Measurements from ENCODE around the gene GSTM2. TPM values are rescaled to one million over a fixed set of nuclear protein-coding genes. Genes with fewer than 3 reads are reported as not detected.

GSTM2 gene
- total RNA-seq, 2 experiments from 2014 or later = 106 to 107 TPM

DNA sequence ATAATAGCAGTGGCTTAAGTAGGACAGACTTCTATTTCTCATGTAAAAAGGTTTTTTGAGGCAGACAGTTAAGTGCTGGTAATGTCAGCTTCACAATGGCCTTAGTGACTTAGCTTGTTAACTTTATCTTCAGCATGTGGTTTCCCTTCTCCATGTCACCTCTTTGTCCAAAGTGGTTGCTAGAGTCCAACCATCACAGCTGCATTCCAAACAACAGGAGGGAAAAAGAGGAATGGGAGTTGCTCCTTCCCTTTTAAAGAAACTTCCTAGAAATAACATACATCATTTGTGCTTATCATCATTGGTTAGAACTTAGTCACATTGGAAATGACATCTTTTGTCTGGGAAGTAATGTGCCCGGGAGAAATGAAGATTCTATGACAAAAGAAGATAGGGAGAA lies 54.1 kb downstream of the GSTM2 start:
- POLR2A ChIA-PET = no interaction called here
- Mint-ChIP-seq H3K27ac (no peak overlapping the region), H3K4me1 (ENCODE audit: low read depth) (no peaks in the 10 kb centered on the region), H3K36me3 (ENCODE audit: low read depth) (no peaks in the 10 kb centered on the region), H3K4me3 (no peak overlapping the region), H3K27me3 (peaks cover 4% of the 10 kb centered on the region), H3K9me3 (no peaks in the 10 kb centered on the region)
- Histone ChIP-seq H3K4me1 (ENCODE audit: insufficient read depth, low read length) (no peaks in the 10 kb centered on the region), H3K27ac (ENCODE audit: low read depth in 1 of 2, low read length in 2 of 2) (no peak overlapping the region), H3K9me3 (ENCODE audit: control insufficient read depth in 1 of 2, insufficient read depth in 1 of 2, low read length in 2 of 2) (no peaks in the 10 kb centered on the region), H3K27me3 (ENCODE audit: control insufficient read depth in 1 of 2, insufficient read depth in 2 of 2, low read length in 2 of 2) (peaks cover 0 to 1% of the 10 kb centered on the region in 2 experiments), H3K36me3 (ENCODE audit: insufficient read depth, low read length) (no peaks in the 10 kb centered on the region), H3K4me3 (ENCODE audit: low read length) (no peak overlapping the region)
- intact Hi-C loops (cut with DNase I, micrococcal nuclease) = no loop called here
- CTCF ChIA-PET = no interaction called here
- DNase-seq = no peak
- TF ChIP-seq, protein P1, sequence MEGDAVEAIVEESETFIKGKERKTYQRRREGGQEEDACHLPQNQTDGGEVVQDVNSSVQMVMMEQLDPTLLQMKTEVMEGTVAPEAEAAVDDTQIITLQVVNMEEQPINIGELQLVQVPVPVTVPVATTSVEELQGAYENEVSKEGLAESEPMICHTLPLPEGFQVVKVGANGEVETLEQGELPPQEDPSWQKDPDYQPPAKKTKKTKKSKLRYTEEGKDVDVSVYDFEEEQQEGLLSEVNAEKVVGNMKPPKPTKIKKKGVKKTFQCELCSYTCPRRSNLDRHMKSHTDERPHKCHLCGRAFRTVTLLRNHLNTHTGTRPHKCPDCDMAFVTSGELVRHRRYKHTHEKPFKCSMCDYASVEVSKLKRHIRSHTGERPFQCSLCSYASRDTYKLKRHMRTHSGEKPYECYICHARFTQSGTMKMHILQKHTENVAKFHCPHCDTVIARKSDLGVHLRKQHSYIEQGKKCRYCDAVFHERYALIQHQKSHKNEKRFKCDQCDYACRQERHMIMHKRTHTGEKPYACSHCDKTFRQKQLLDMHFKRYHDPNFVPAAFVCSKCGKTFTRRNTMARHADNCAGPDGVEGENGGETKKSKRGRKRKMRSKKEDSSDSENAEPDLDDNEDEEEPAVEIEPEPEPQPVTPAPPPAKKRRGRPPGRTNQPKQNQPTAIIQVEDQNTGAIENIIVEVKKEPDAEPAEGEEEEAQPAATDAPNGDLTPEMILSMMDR (IDR thresholded peaks at IDR 0.05) = no peak
- ATAC-seq (ENCODE audit: poor library complexity) = no peak

DNA sequence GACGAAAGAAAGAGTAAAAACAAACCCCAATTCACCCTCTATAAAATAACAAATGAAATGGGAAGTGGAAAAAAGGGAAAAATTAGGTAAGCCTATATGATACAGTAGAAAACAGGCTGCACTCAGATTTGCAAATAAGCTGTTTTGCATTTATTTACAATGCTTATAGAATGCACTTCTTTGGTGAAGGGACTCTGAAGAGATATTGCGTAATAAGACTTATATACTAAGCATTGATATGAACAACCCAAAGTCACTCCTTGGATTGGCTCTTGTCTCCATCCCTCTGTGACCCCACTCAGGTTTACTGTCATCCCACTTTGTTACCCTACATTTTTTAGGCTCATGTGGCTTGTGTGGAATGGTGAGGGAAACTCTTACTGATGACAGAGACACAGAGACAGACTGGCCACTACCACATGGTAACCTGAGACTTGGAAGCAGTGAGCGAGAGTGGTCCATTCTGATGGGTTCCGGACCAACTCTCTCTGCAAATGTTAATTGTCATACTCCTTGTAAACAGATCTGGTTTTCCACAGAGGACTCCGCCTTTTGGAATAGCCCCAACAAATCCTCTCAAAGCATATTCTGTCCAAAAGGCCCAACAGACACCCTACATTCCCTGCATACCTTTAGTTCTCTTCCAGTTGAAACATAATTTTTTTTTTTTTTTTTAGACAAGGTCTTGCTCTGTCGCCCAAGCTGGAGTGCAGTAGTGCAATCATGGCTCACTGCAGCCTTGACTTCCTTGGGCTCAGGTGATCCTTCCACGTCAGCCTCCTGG lies 55.2 kb downstream of the GSTM2 start:
- no peak for ATAC-seq (ENCODE audit: poor library complexity)
- CTCF ChIA-PET = no interaction called here
- DNase-seq = no peak

More for the DNA sequence above, 55.2 kb downstream of the GSTM2 start:
- H3K36me3 Mint-ChIP-seq (ENCODE audit: low read depth) = no peaks in the 10 kb centered on the region
- no peak overlapping the region for H3K4me3 Mint-ChIP-seq
- H3K4me1 ChIP-seq (ENCODE audit: insufficient read depth, low read length) = no peaks in the 10 kb centered on the region
- POLR2A ChIA-PET = no interaction called here
- H3K4me1 Mint-ChIP-seq (ENCODE audit: low read depth) = no peaks in the 10 kb centered on the region
- H3K4me3 ChIP-seq (ENCODE audit: low read length) = no peak overlapping the region
- no peaks in the 10 kb centered on the region for H3K9me3 Mint-ChIP-seq
- intact Hi-C loops (cut with DNase I, micrococcal nuclease) = no loop called here
- TF ChIP-seq, protein P1 (IDR thresholded peaks at IDR 0.05) = no peak
- H3K27ac ChIP-seq (ENCODE audit: low read depth in 1 of 2, low read length in 2 of 2) = no peak overlapping the region
- no peaks in the 10 kb centered on the region for H3K9me3 ChIP-seq (ENCODE audit: control insufficient read depth in 1 of 2, insufficient read depth in 1 of 2, low read length in 2 of 2)
- H3K27me3 Mint-ChIP-seq = no peaks in the 10 kb centered on the region
- peaks cover 0 to 3% of the 10 kb centered on the region in 2 experiments for H3K27me3 ChIP-seq (ENCODE audit: control insufficient read depth in 1 of 2, insufficient read depth in 2 of 2, low read length in 2 of 2)
- no peak overlapping the region for H3K27ac Mint-ChIP-seq
- H3K36me3 ChIP-seq (ENCODE audit: insufficient read depth, low read length) = no peaks in the 10 kb centered on the region

Other genes starting within 250 kb of the GSTM2 start
- 10 to 100 TPM; 29.8 to 33.8 TPM for gene PSMA5, start 241.6 kb upstream of the GSTM2 start, total RNA-seq
- not detected for gene SYPL2, start 201.5 kb upstream of the GSTM2 start, total RNA-seq
- 10 to 100 TPM; 11.8 to 13.1 TPM for gene ATXN7L2, start 184.2 kb upstream of the GSTM2 start, total RNA-seq
- 10 to 100 TPM; 12.0 to 15.0 TPM for gene CYB561D1, start 174.0 kb upstream of the GSTM2 start, total RNA-seq
- 10 to 100 TPM; 16.9 TPM for gene AMIGO1, start 158.3 kb upstream of the GSTM2 start, total RNA-seq
- under 1 TPM; 0.53 to 0.85 TPM for gene GPR61, start 128.2 kb upstream of the GSTM2 start, total RNA-seq
- 1 to 10 TPM; 5.1 to 5.4 TPM for gene GNAI3, start 119.4 kb upstream of the GSTM2 start, total RNA-seq
- gene GNAT2, start 48.4 kb upstream of the GSTM2 start, total RNA-seq = not detected
- gene AMPD2, start 48.2 kb upstream of the GSTM2 start, total RNA-seq = 100 to 1,000 TPM; 170 to 191 TPM
- gene GSTM4, start 12.0 kb upstream of the GSTM2 start, total RNA-seq = 10 to 100 TPM; 17.7 to 20.7 TPM
- gene GSTM1, start 19.8 kb downstream of the GSTM2 start, total RNA-seq = 10 to 100 TPM; 31.9 to 36.2 TPM
- gene GSTM5, start 44.2 kb downstream of the GSTM2 start, total RNA-seq = under 1 TPM; 0.20 to 0.36 TPM
- gene GSTM3, start 73.0 kb downstream of the GSTM2 start, total RNA-seq = 10 to 100 TPM; 14.8 to 15.4 TPM
- gene EPS8L3, start 95.9 kb downstream of the GSTM2 start, total RNA-seq = not detected
- 1 to 10 TPM; 6.5 to 6.7 TPM for gene CSF1, start 242.8 kb downstream of the GSTM2 start, total RNA-seq

Data from CD4-positive, alpha-beta T cell (primary cell).